Amniotic epithelial cell (primary cell): ENCODE data around the gene ERI2.
A peak's percentile ranks its signal among the peaks of the same experiment; 100 is the strongest.
"Not testable (repeated sequence)": the region's sequence is repeated elsewhere in the genome, so short reads cannot be mapped to it uniquely, and the experiment has no call there.

Experiments
- DNase-seq: peaks from one replicate; pipeline ENCODE4 v3.0.0-alpha.2; 2010; ENCODE audit warnings: low read depth

ERI2 gene

DNA sequence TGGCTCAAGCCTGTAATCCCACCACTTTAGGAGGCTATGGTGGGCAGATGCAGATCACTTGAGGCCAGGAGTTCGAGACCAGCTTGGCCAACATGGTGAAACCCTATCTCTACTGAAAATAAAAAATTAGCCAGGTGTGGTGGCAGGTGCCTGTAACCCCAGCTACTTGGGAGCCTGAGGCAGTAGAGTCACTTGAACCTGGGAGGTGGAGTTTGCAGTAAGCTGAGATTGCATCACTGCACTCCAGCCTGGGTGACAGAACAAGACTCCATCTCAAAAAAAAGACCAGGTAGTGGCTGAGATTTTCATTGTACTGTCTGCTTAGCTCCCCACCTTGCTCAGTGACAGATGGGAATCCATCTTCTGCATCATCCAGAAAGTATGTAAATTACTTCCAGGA is 41.8 kb downstream of the ERI2 start:
- not testable (repeated sequence) for DNase-seq

DNA sequence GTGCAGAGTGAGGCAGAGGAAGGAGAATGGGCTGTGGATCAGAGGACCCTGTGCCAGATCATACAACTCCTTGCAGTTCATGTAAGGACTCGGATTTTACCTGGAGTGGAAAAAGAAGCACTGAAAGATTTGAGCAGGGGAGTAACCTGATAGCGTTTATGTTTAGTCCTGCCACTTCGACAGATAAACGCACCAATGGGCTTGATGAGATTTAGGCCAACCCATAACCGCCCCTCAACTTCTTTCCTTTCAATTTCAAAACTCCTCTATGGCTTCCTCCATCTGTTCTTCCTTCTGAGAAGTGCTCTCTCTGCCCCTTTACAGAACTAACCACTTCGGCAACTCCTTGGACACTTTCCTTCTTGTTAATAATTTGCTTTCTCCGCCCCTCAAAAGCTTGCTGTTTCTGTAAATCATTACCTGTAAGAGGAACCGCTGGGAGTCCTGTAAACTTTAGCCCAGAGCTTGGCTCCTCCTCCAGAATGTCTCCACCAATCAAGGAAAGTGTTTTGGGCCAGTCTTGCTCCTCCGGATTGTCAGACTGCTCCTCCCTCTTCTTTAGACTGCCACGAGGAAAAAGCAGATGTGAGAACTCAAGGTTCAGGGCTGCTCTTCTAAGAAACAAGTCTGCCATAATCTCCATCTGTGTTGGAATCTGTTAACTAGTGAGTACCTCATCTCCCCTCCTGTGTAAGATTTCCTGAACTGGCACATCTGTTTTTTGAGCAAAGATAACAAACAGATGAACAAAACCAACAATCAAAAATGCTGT is 42.6 kb downstream of the ERI2 start, which contains the start of gene ACSM3:
Gene ACSM3, plus strand, starts transcription at position 554 of the 772 bp plus-strand sequence. CDS start 6,021 bp downstream, outside the sequence.
- peak; percentile 76 for DNase-seq

DNA sequence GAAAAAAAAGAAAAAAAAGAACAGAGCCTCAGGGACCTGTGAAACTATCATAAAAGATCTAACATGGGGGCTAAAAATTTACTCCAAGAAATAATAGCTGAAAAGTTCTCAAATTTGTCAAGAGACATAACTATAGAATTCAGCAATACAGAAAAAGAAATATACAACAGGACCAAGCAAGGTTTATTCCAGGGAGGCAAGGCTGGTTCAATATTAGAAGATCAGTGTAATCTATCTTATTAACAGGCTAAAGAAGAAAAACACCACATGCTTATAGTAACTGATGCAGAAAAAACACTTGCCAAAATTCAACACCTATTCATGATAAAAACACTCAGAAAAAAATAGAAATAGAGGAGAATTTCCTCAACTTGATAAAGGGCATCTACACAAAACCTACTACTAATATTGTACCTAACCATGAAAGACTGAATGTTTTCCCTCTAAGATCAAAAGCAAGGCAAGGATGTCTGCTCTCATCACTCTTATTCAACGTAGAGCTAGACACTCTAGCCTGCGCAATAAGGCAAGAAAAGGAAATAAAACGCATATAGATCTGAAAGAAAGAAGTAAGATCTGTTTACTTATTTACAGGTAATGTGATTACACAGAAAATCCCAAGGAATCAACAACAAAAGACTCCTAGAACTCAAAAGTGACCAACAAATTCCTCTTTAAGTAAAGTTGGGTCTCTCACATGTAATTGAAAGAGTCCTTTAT is 43.7 kb downstream of the ERI2 start:
- no peak for DNase-seq

DNA sequence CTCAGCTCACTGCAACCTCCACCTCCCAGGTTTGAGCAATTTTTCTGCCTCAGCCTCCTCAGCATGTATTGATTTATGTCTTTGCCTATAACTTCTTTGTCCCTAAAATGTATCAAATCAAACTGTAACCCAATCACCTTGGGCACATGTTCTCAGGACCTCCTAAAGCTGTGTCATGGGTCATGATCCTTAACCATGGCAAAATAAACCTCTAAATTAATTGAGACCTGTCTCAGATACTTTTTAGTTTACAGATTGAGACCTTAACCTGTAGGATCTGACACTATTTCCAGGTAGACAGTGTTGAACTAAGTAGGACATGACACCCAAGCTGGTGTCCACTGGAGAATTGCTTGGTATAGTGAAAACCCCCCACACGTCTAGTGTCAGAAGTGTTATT is 45.1 kb downstream of the ERI2 start:
- no peak for DNase-seq

DNA sequence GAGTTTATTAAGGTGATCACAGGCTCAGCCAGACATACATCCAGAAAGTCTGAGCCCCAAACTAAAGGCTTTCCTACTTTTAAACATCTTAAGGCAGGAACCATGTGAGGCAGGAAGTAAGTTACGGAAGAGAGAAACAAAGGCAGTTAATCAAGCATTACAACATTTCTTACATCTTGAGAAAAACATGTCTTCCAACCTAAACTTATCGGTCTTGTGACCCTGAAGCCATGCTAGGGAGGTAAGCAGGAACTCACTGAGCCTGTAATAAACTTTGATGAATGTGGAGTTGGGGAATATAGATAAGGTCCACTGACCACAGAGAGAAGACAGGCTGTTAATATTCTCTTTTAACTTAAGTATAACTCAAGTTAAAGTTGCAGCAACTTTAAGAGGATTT is 45.9 kb downstream of the ERI2 start:
- DNase-seq, result peak; percentile 64

DNA sequence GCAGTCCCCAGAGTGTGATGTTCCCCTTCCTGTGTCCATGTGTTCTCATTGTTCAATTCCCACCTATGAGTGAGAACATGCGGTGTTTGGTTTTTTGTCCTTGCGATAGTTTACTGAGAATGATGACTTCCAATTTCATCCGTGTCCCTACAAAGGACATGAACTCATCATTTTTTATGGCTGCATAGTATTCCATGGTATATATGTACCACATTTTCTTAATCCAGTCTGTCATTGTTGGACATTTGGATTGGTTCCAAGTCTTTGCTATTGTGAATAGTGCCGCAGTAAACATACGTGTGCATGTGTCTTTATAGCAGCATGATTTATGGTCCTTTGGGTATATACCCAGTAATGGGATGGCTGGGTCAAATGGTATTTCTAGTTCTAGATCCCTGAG is 50.5 kb downstream of the ERI2 start:
- not testable (repeated sequence) for DNase-seq

DNA sequence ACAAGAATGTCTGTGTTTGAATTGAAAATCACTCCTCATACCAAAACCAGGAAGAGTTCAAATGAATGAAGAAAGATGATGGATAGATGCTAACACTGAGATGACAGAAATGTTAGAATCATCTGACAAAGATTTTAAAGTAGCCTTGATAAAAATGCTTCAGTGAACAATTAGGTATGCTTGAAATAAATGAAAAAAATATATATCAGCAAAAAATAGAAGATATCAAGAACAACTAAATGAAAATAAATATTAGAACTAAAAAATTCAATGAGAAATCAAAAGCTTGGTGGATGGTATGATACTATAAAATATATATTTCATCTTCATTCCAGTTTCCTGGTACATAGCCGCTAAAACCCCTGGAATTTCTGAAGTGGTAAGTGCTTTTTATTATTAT is 51.0 kb downstream of the ERI2 start:
- no peak for DNase-seq

DNA sequence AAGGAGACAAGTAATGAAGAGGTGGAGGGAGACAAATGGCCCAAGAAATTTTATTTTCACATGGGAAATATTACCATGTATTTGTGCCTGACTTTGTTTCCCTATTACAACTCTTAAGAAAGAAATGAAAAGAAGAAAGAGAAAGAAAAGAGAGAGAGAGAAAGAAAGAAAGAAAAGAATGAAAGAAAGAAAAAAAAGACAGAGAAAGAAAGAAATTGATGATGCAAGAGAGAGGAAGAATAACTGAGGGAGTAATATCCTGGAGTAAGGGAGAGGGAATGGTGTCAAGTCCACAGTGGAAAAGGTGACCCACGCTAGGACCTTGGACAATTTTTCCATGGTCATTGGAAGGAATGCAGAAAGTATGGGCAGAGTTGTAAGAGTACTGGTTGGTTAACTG is 52.5 kb downstream of the ERI2 start:
- DNase-seq, result no peak

DNA sequence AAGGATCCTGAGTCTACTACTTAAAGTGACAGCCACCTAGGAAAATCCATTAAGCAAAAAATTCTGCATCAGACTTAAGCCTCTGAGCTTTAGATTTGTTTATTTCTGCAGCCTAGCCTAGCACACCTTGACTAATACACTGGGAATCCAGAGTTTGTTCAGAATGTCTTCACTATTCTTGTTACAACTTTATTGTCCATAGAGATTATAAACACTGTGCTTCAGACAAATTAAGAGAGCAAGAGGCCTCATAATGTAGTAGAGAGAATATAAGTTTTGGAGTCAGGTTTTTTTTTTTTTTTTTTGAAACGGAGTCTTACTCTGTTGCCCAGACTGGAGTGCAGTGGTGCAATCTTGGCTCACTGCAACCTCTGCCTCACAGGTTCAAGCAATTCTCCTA is 55.7 kb downstream of the ERI2 start:
- DNase-seq, result peak; percentile 3

DNA sequence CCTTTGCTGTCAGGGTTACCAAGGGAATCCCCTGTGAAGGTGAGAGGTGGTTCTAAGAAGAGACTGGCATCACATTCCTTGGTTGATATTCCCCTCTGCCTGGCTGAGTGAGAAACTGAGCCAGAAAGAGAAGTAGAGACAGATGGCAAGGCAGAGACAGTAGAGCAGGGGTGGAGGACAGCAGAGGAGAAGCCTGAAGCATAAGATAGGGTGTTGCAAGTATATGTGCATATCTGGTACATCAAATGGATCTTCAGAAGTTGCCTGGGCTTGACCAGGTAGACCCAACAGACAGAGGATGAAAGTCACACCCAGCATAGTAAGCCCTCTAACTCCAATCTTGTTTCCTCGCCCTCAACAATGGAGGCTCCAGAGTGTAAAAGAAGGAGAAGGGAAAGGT is 56.8 kb downstream of the ERI2 start:
- no peak for DNase-seq

DNA sequence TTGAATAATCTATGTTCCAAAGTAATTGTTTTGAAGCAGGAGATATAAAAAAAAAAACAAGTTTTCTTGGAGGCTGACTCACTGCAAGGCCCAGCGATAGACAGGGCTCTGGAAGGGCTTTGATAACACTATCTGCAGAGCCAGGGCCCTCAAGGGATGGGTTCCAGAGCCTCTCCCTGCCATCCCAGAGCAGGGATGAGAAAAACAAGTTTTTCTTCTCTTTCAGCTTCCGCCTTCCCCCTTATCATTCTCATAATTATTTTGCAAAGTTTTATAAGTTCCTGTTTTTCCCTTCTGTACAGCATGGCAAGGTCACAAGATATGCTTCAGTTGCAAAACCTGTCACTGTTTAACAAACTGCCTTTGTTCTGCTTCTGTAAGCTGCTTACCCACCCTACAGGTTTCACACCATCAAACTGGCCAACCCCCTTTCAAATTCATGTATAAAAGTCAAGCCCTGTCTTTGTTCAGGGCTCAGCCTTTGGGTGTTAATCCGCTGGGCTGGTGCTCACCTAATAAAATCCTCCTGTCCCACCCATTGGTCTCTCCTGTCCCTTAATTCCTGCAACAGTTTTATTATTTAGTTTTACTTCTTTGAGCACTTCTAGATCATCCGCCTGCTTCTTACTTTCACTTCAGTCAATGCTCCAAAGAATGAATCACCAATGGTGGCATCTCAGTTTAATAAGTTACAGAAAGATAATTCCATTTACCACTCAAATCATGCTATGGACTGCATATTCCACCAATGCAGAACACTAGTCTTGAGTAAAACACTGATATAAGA is 59.0 kb downstream of the ERI2 start:
- peak; percentile 7 for DNase-seq

DNA sequence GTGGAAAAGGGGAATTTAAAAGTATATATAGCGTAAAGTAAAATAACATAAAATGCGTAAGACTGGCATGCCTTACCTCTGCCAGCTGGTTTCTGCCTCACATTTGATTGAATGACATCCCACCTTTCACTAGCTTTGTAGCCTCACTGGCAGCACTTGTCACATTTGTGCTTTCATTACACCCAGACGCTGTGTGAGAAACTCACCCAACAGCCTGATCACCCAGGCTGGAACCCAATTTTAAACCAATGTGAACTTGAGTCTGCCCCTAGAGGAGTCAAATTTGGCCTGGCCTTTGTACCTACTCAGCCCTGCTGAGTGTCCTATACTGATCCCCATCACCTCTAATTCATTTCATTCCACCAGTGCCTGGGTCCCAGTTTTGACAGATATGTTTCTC is 59.8 kb downstream of the ERI2 start:
- DNase-seq, result no peak
